ENCODE results near the gene RABL6.

Gene RABL6

GRCh38 chr9:136860933-136861873, 53.5 kb downstream of the RABL6 start:
- no peaks in the 10 kb centered on the region for H3K4me1 ChIP-seq (ENCODE audit: control insufficient read depth, insufficient read depth, low read length)
- no peak overlapping the region for H3K4me3 ChIP-seq (ENCODE audit: low read depth, low read length)
- CTCF ChIA-PET, result interaction anchor here (0.5 to 0.9 kb wide), 5 partner anchors 14 to 74 kb away, joined by 3 to 4 read pairs (median 3); no protein-coding TSS in a partner anchor
- H3K9me3 ChIP-seq (ENCODE audit: control insufficient read depth, insufficient read depth, low read depth, low read length), result no peaks in the 10 kb centered on the region
- H3K36me3 ChIP-seq (ENCODE audit: control insufficient read depth in 2 of 2, insufficient read depth in 1 of 2, low read length in 2 of 2), result peaks cover 0 to 71% of the 10 kb centered on the region in 2 experiments; a peak in 2 of 3 replicates
- no peak overlapping the region for H3K27ac ChIP-seq (ENCODE audit: extremely low read depth, low read depth, low read length)
- POLR2A ChIA-PET, result interaction anchor here (0.5 to 2.7 kb wide), 11 partner anchors 10 to 131 kb away, joined by 3 to 9 read pairs (median 3); partner anchors contain the start of genes AJM1, MAMDC4, PAXX and TRAF2
- TF ChIP-seq HIC1 (tag by site-specific recombination; IDR thresholded peaks at IDR 0.05) (0 out of 2 replicates have a peak, but pooled peaks have one; percentile 11), ZNF132 (tag by site-specific recombination; IDR thresholded peaks at IDR 0.05; ENCODE audit: borderline replicate concordance) (no peak)
- TF ChIP-seq, protein P1, sequence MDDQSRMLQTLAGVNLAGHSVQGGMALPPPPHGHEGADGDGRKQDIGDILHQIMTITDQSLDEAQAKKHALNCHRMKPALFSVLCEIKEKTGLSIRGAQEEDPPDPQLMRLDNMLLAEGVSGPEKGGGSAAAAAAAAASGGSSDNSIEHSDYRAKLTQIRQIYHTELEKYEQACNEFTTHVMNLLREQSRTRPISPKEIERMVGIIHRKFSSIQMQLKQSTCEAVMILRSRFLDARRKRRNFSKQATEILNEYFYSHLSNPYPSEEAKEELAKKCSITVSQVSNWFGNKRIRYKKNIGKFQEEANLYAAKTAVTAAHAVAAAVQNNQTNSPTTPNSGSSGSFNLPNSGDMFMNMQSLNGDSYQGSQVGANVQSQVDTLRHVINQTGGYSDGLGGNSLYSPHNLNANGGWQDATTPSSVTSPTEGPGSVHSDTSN (CRISPR knock-in tag; IDR thresholded peaks at IDR 0.05), result 0 out of 2 replicates have a peak, but pooled peaks have one; percentile 28

GRCh38 chr9:136861874-136862457, 54.2 kb downstream of the RABL6 start:
- no peak overlapping the region for H3K4me3 ChIP-seq (ENCODE audit: low read depth, low read length)
- H3K36me3 ChIP-seq (ENCODE audit: control insufficient read depth in 2 of 2, insufficient read depth in 1 of 2, low read length in 2 of 2), result peaks cover 0 to 67% of the 10 kb centered on the region in 2 experiments; a peak in 2 of 3 replicates
- POLR2A ChIA-PET, result interaction anchor here (0.5 to 2.7 kb wide), 5 partner anchors 10 to 130 kb away, joined by 3 to 9 read pairs (median 4); partner anchors contain the start of genes MAMDC4 and PAXX
- no peaks in the 10 kb centered on the region for H3K9me3 ChIP-seq (ENCODE audit: control insufficient read depth, insufficient read depth, low read depth, low read length)
- TF ChIP-seq ZNF426 (tag by site-specific recombination; IDR thresholded peaks at IDR 0.05) (no peak), KLF1 (tag by site-specific recombination; IDR thresholded peaks at IDR 0.05) (no peak), ZNF704 (tag by site-specific recombination; IDR thresholded peaks at IDR 0.05) (no peak), GLIS1 (tag by site-specific recombination; IDR thresholded peaks at IDR 0.05) (no peak), ZSCAN23 (tag by site-specific recombination; IDR thresholded peaks at IDR 0.05) (no peak), ZNF501 (tag by site-specific recombination; IDR thresholded peaks at IDR 0.05) (no peak), ZNF354C (tag by site-specific recombination; IDR thresholded peaks at IDR 0.05; ENCODE audit: borderline replicate concordance, low read depth) (no peak), ZNF530 (tag by site-specific recombination; IDR thresholded peaks at IDR 0.05; ENCODE audit: low read depth) (no peak), SETDB1 (IDR thresholded peaks at IDR 0.05; ENCODE audit: insufficient read length, low read length) (no peak), ZNF529 (tag by site-specific recombination; IDR thresholded peaks at IDR 0.05; ENCODE audit: insufficient replicate concordance) (no peak), ZNF777 (tag by site-specific recombination; IDR thresholded peaks at IDR 0.05; ENCODE audit: borderline replicate concordance) (no peak), ZNF585B (tag by site-specific recombination; IDR thresholded peaks at IDR 0.05) (no peak), KLF17 (tag by site-specific recombination; IDR thresholded peaks at IDR 0.05) (no peak), ZNF391 (tag by site-specific recombination; IDR thresholded peaks at IDR 0.05; ENCODE audit: borderline replicate concordance, low read depth) (no peak), ZNF350 (tag by site-specific recombination; IDR thresholded peaks at IDR 0.05) (no peak), HOXD13 (CRISPR knock-in tag; IDR thresholded peaks at IDR 0.05; ENCODE audit: borderline replicate concordance) (no peak), YY1 (tag by site-specific recombination; IDR thresholded peaks at IDR 0.05) (no peak), ZNF335 (tag by site-specific recombination; conservative IDR thresholded peaks at IDR 0.05) (no peak)
- H3K4me1 ChIP-seq (ENCODE audit: control insufficient read depth, insufficient read depth, low read length), result no peaks in the 10 kb centered on the region
- CTCF ChIA-PET, result interaction anchor here (0.6 to 1.3 kb wide), 4 partner anchors 8 to 174 kb away, joined by 3 to 4 read pairs (median 4); no protein-coding TSS in a partner anchor
- H3K27ac ChIP-seq (ENCODE audit: extremely low read depth, low read depth, low read length), result no peak overlapping the region
